Measurements from ENCODE around the gene PPP4C.

Gene PPP4C

GRCh38 chr16:30131869-30132475 lies 56.2 kb downstream of the PPP4C start:
- H3K4me3 ChIP-seq (ENCODE audit: low read depth, low read length) = no peak overlapping the region
- DNase-seq (ENCODE audit: low read depth) = no peak
- TF ChIP-seq, protein P1, sequence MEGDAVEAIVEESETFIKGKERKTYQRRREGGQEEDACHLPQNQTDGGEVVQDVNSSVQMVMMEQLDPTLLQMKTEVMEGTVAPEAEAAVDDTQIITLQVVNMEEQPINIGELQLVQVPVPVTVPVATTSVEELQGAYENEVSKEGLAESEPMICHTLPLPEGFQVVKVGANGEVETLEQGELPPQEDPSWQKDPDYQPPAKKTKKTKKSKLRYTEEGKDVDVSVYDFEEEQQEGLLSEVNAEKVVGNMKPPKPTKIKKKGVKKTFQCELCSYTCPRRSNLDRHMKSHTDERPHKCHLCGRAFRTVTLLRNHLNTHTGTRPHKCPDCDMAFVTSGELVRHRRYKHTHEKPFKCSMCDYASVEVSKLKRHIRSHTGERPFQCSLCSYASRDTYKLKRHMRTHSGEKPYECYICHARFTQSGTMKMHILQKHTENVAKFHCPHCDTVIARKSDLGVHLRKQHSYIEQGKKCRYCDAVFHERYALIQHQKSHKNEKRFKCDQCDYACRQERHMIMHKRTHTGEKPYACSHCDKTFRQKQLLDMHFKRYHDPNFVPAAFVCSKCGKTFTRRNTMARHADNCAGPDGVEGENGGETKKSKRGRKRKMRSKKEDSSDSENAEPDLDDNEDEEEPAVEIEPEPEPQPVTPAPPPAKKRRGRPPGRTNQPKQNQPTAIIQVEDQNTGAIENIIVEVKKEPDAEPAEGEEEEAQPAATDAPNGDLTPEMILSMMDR (IDR thresholded peaks at IDR 0.05; ENCODE audit: low read depth, low read length, missing control alignments) = no peak

DNA sequence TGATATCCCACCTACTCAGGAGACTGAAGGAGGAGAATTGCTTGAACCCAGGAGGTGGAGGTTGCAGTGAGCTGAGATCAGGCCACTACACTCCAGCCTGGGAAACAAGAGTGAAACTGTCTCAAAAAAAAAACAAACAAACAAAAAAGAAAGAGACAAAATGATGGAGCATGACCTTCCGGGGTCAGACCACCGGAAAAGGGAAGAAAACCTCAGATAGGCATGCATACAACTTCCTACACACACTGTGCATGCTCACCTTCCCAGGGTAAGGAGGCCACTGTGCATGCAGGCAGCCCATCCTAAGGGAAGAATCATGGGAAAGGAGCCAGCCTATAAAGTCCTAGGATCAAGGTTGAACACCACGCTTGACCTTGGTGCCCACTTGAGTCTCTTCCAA lies 56.8 kb downstream of the PPP4C start:
- DNase-seq (ENCODE audit: low read depth) = no peak
- H3K4me3 ChIP-seq (ENCODE audit: low read depth, low read length) = no peak overlapping the region
- TF ChIP-seq, protein P1 (IDR thresholded peaks at IDR 0.05; ENCODE audit: low read depth, low read length, missing control alignments) = no peak
